HG02981 (cell line): ENCODE measurements around the gene TMCC2.

Experiments used
- ATAC-seq: cut with Tn5 transposase; IDR thresholded peaks from one replicate; pipeline ENCODE4 v1.9.1; 2021; ENCODE audit warnings: mild to moderate bottlenecking, moderate library complexity; ENCODE audit not compliant: unreplicated experiment

TMCC2 gene

DNA sequence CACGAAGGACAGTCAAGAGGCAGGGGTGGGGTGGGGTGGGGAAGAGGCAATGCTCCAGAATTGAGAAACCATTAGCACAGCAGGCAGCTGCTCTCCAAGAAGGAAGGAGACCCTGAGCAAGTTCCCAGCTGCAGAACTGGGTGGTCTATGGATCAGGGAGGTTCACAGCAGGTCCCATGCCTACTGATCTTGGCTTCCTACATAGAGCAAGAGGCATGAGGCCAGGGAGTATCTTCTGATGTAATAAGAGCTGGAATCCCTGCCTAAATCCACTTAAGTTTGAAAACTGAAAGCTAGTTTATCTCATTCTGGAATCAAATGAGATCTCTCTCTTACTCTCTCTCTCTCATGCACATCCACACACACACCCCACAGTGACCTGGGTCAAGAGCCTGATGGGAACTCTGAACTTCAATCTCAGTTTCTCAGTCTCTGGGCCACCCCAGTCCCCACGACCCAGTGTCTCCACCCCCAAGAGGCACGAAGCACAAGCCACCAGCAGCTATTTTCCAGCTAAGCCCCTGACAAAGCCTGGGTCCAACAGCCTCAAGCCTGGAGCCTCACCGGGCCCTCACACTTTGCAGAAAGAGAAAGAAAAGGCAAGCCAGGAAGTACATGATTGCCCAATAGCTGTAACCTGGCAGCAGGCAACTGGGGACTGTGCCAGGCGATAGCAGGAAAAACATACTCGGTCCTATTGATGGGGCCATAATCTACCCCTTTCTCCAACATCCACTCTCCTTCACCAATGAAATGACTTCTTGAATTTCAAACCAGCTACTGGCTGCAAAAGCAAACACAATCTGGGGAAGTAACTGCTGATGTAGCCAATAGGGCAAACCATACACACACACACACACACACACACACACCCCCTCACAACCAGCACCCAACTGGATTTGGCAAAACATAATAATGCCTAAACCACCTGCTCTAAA, 91.6 kb downstream of the TMCC2 start:
- ATAC-seq = no peak

DNA sequence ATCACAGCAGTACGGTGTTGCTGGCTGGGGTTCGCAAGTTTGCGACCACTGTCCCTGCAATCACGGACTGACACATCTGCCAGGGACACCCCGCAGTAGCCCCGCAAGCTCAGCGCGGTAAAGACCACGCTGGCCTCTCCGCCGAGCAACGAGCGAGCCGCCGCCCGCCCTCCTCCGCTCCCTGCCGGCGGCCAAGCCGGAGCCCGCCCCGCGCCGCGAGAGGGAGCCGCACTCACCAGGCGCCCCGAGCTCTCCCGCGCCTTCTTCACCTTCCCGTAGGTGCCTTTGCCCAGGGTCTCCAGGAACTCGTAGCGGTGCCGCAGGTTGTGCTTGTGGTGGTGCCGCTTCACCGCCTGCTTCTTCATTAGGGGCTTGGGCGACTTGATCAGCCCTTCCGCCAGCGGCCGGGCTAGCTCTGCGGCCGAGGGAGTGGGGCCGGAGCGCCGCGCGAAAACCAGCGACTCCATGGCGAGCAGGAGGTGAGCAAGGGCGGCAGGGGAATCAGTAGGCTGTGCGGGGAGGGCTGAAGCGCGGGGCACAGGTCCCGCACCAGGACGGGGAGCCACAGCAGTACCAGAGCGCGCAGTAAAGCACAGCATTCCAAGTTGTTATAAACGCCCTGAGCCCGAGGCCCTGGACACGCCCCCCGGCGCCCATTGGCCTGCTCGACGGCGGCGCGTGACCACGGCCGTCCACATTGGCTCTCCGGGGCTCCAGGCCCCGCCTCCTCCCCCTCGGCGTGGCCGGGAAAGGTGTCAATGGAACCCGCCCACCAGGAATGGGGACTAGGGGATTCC, 93.6 kb downstream of the TMCC2 start, which contains the start of gene NUAK2:
TSS of gene NUAK2 (minus strand) at position 584 of the 797 bp plus-strand sequence. CDS start at position 467, 117 bp downstream.
- ATAC-seq = no peak

DNA sequence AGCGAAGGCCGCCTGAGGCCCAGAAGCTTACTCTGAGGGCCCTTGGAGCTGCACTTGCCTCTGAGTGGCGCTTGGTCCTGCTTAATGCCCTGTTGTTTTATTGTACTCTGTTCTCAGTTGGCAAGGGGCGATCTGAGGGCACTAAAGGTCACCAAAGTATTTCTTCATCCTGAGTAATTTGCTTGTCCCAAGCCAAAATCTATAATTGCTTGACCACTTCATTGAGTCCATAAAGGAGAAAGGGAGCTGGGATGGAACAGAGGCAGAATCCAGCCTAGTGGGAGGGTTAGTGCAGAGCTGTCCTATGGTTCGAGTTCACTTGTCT, 94.2 kb downstream of the TMCC2 start:
- ATAC-seq = no peak
